Activated naive CD4-positive, alpha-beta T cell treated with anti-CD3 and anti-CD28 coated beads for 36 hours (primary cell): ENCODE results near the gene UGT1A10. TPM values are rescaled to one million over a fixed set of nuclear protein-coding genes. Genes with fewer than 3 reads are reported as not detected.

ENCODE experiments used
- CTCF ChIA-PET: fragments of 350-600 bp; sonication (Branson Sonifier 250); formaldehyde crosslinking; loops from one replicate; lab custom pipeline; 2021; ENCODE audit warnings: antibody characterized with exemption; lab: Charles Lee
- DNase-seq: peaks from one replicate; pipeline ENCODE4 v3.0.0-alpha.2; 2020
- H3K27ac Mint-ChIP-seq: one replicate; pipeline ENCODE4 v1.8.0; 2021; ENCODE audit warnings: mild to moderate bottlenecking, mixed read lengths
- H3K27me3 Mint-ChIP-seq: one replicate; pipeline ENCODE4 v1.8.0; 2021; ENCODE audit warnings: low read depth, mixed read lengths
- H3K36me3 Mint-ChIP-seq: one replicate; pipeline ENCODE4 v1.8.0; 2021; ENCODE audit warnings: low read depth, mixed read lengths
- H3K4me1 Mint-ChIP-seq: one replicate; pipeline ENCODE4 v1.8.0; 2021; ENCODE audit warnings: low read depth, mixed read lengths
- H3K4me3 Mint-ChIP-seq: one replicate; pipeline ENCODE4 v1.8.0; 2021; ENCODE audit warnings: mild to moderate bottlenecking, moderate library complexity, mixed read lengths
- H3K9me3 Mint-ChIP-seq: one replicate; pipeline ENCODE4 v1.8.0; 2021; ENCODE audit warnings: mixed read lengths
- intact Hi-C: fragments of 100-400 bp; cut with micrococcal nuclease; formaldehyde crosslinking; loops from one replicate; pipeline ENCODE4 v1.15.1; 2023
- total RNA-seq, 2 experiments: library from RNA; stranded (reverse); gene quantifications; one replicate each; pipeline ENCODE4 v1.2.3, GENCODE V29; 2021

Gene UGT1A10
- total RNA-seq, 2 experiments from 2014 or later = not detected

DNA sequence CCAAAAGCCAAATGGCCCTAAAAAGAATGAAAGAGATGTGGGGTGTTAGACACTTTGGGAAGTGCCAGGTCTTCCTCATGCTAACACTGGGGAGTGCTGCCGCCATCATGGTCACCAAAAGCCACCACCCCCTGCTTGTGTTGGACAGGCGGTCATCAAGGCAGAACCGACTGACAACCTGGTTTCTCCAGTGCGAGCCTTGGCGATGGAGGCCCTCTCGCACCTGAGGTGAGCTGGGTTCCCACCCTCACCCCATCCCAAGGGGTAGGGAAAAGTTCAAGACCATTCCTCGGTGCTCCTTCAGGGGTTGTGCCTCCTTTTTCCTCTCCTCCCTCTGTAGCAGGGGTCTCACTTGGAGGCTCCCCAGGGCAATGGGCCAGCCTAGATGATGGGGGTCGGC, 175.5 kb downstream of the UGT1A10 start:
- Mint-ChIP-seq H3K27ac (no peak overlapping the region), H3K9me3 (no peaks in the 10 kb centered on the region), H3K4me3 (no peak overlapping the region), H3K27me3 (no peaks in the 10 kb centered on the region), H3K36me3 (no peaks in the 10 kb centered on the region), H3K4me1 (no peaks in the 10 kb centered on the region)
- CTCF ChIA-PET = no interaction called here
- intact Hi-C loops = no loop called here
- no peak for DNase-seq

- no peak overlapping the region for H3K27ac Mint-ChIP-seq
- no peaks in the 10 kb centered on the region for H3K36me3 Mint-ChIP-seq
- no peaks in the 10 kb centered on the region for H3K9me3 Mint-ChIP-seq
- no peaks in the 10 kb centered on the region for H3K27me3 Mint-ChIP-seq
- intact Hi-C loops = no loop called here
- H3K4me1 Mint-ChIP-seq = no peaks in the 10 kb centered on the region
- no peak overlapping the region for H3K4me3 Mint-ChIP-seq
- no peak for DNase-seq
- CTCF ChIA-PET = interaction anchor here (0.6 kb wide), 1 partner anchor 727 kb away, joined by 4 read pairs; no protein-coding TSS in a partner anchor
These were observed 177.2 kb downstream of the UGT1A10 start for GRCh38 chr2:233813236-233814055.

DNA sequence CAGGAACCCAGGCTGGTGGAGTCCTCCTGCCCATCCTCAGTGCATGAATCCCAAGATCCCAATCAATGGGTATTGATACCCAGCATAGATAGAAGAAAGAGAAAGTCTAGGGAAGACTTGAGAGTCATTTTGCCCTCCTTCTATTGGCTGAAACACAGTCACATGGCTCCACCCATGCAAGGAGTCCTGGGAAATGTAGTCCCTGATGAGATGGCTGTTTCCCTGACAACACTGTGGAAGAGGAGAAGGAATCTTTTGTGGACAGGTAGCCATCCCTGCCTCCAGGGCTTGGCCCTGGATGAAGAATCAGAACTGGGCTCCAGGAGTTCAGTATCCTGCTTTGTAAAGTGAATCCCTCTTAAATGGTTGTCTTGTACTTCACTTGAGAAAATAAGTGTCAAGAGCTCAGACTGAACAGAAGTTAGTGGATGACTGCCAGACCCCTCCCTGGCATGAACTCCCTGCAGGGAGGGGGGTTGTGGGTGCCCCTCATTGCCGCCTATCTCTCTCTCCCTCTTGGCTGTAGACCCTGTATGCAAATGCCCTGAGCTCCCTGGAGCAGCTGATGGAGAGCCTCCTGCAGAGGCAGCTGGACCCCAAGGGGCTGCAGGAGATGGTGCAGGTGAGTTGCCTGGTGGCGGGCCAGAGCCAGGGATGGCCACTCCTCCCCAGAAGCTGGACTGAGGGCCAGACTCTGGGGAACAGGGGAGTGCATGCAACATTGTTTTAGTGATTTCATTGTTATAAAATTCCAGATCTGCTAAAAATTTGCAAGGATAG, 178.0 kb downstream of the UGT1A10 start:
- Mint-ChIP-seq H3K4me1 (no peaks in the 10 kb centered on the region), H3K27ac (no peak overlapping the region), H3K4me3 (no peak overlapping the region), H3K9me3 (no peaks in the 10 kb centered on the region), H3K27me3 (no peaks in the 10 kb centered on the region), H3K36me3 (no peaks in the 10 kb centered on the region)
- intact Hi-C loops = no loop called here
- peak; percentile 1 for DNase-seq
- CTCF ChIA-PET = no interaction called here

- CTCF ChIA-PET = no interaction called here
- no peaks in the 10 kb centered on the region for H3K4me1 Mint-ChIP-seq
These were observed 179.6 kb downstream of the UGT1A10 start for GRCh38 chr2:233815861-233816260.

DNA sequence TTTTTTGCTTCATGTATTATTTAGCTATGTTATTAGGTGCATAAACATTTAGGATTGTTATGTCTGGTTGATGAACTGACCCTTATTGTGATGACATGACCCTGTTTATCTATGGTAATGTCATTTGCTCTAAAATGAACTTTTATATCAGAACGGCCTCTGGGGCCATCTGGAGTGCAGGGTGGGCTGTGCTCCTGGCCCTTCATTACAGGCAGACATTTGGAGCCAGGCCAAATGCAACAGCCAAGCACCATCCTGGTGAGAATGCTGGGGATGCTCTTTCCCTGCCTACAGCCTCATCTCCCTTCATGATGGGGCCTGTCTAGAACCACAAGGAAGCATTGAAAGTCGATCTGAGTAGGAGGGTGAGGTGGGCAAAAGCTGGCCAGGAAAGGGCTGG, 180.1 kb downstream of the UGT1A10 start:
- intact Hi-C loops = no loop called here
- Mint-ChIP-seq H3K36me3 (no peaks in the 10 kb centered on the region), H3K4me1 (no peaks in the 10 kb centered on the region), H3K27ac (no peak overlapping the region), H3K4me3 (no peak overlapping the region), H3K27me3 (no peaks in the 10 kb centered on the region), H3K9me3 (no peaks in the 10 kb centered on the region)
- CTCF ChIA-PET = no interaction called here
- DNase-seq = no peak

More at GRCh38 chr2:233815861-233816260, 179.6 kb downstream of the UGT1A10 start:
- intact Hi-C loops = no loop called here
- Mint-ChIP-seq H3K36me3 (no peaks in the 10 kb centered on the region), H3K9me3 (no peaks in the 10 kb centered on the region), H3K27ac (no peak overlapping the region), H3K4me3 (no peak overlapping the region), H3K27me3 (no peaks in the 10 kb centered on the region)
- no peak for DNase-seq

GRCh38 chr2:233816771-233817170, 180.5 kb downstream of the UGT1A10 start:
- H3K36me3 Mint-ChIP-seq = no peaks in the 10 kb centered on the region
- no peaks in the 10 kb centered on the region for H3K9me3 Mint-ChIP-seq
- CTCF ChIA-PET = no interaction called here
- H3K4me3 Mint-ChIP-seq = no peak overlapping the region
- no peak for DNase-seq
- H3K4me1 Mint-ChIP-seq = no peaks in the 10 kb centered on the region
- intact Hi-C loops = no loop called here
- no peak overlapping the region for H3K27ac Mint-ChIP-seq
- no peaks in the 10 kb centered on the region for H3K27me3 Mint-ChIP-seq

DNA sequence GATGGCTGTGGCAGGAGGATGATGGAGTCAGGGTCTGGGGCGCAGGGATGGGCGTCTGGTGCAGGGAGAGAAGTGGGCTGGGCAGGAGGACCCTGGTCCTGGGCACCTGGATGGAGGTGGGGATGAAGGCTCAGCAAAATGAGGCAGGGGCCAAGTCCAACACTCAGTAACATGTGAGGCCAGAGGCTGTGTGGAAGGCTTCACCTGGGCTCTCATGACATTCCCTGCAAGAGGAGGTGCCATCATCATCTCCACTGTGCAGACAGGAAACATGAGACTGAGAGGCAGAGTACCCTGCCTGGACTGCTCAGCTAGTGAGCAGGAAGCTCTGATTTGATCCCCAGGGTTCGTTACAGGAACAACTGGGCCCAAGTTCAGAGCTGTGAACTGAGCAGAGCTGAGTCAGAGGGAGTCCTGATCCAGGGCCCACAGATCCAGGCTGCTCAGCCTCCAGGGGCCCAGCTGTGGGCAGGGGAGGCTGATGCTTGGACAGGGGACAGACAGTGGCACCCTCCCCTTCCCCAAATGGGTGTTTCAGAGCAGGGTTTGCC, 181.2 kb downstream of the UGT1A10 start:
- Mint-ChIP-seq H3K4me1 (no peaks in the 10 kb centered on the region), H3K27me3 (no peaks in the 10 kb centered on the region), H3K27ac (no peak overlapping the region), H3K36me3 (no peaks in the 10 kb centered on the region), H3K9me3 (no peaks in the 10 kb centered on the region), H3K4me3 (no peak overlapping the region)
- no peak for DNase-seq
- CTCF ChIA-PET = no interaction called here
- intact Hi-C loops = no loop called here

DNA sequence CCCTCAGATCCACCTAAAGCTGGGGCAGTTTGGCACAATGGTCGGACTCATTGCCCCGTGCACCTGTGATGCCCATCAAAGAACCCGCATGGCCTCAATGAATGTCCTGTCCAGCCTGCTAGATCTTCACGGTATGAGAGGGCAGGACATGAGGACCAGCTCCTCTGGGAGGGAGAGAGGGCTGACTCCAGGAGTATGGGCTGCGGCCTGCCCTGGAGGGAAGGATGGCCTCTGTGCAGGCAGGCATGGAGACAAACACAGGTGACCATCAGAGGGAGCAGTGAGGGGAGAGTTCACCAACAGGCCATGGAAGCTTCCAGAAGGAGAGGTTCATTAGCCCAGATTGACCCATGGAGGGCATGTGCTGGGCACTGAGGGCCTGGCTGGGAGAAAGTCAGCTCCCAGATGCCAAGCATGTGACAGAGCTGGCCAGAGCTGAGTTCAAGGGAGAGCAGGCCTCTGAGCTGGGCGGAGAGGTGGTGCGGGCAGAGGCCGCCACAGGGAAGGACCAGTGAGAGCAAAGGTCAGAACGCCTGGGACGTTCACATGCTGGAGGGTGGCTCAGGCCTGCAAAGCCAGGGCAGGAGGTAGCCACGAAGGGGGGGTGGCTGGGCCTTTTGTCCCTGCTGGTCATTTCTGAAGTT, 181.9 kb downstream of the UGT1A10 start:
- CTCF ChIA-PET = no interaction called here
- H3K9me3 Mint-ChIP-seq = no peaks in the 10 kb centered on the region
- no peaks in the 10 kb centered on the region for H3K27me3 Mint-ChIP-seq
- intact Hi-C loops = no loop called here
- H3K4me3 Mint-ChIP-seq = no peak overlapping the region
- no peak for DNase-seq
- no peaks in the 10 kb centered on the region for H3K4me1 Mint-ChIP-seq
- H3K36me3 Mint-ChIP-seq = no peaks in the 10 kb centered on the region
- H3K27ac Mint-ChIP-seq = no peak overlapping the region

DNA sequence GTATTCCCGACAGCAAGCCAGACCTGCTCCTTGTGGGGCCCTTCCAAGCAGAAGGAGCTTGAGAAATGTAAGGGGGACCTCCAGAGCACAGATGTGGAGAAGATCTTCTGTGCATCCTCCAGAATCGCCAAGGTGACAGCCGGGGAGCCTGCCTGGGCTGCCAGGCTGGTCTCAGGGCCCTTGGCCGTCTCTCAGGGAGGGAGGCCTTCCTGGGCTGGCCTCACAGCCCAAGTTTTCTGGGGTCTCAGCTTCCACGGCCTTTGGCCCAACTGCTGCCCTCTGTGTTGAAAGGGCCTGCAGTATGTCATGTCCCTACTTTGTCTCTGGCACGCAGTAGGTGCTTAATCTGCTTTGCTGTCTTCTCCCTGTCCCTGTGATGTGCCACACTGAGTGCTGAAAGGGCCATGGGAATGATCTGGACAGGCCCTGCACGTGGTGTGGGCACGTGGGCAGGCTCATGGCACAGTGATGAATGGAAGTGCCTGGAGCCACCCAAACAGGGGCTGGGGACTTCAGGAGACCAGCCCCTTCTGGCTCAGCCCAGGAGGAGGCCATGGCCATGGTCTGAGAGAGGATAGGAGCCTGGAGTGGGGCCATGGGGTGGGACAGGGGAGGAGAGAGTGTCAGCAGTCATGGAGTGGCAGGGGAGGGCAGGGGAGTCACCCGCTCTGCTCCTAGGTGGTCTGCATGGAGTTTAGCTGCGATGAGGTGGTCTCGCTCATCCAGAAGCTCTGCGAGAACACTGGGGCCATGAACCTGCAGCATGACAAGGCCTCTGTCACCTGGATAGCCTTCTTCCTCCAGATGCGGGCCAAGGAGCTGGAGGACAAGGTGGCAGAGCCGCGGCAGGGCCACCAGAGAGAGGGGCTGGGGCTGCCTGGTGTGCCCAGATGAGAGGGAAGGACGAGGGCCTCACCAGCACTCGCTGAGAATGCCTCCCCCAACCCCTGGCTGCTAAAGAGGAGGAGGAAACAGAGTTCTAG, 182.7 kb downstream of the UGT1A10 start:
- DNase-seq = no peak
- H3K36me3 Mint-ChIP-seq = no peaks in the 10 kb centered on the region
- no peak overlapping the region for H3K27ac Mint-ChIP-seq
- CTCF ChIA-PET = no interaction called here
- no peaks in the 10 kb centered on the region for H3K27me3 Mint-ChIP-seq
- intact Hi-C loops = no loop called here
- no peaks in the 10 kb centered on the region for H3K9me3 Mint-ChIP-seq
- H3K4me3 Mint-ChIP-seq = no peak overlapping the region
- no peaks in the 10 kb centered on the region for H3K4me1 Mint-ChIP-seq

DNA sequence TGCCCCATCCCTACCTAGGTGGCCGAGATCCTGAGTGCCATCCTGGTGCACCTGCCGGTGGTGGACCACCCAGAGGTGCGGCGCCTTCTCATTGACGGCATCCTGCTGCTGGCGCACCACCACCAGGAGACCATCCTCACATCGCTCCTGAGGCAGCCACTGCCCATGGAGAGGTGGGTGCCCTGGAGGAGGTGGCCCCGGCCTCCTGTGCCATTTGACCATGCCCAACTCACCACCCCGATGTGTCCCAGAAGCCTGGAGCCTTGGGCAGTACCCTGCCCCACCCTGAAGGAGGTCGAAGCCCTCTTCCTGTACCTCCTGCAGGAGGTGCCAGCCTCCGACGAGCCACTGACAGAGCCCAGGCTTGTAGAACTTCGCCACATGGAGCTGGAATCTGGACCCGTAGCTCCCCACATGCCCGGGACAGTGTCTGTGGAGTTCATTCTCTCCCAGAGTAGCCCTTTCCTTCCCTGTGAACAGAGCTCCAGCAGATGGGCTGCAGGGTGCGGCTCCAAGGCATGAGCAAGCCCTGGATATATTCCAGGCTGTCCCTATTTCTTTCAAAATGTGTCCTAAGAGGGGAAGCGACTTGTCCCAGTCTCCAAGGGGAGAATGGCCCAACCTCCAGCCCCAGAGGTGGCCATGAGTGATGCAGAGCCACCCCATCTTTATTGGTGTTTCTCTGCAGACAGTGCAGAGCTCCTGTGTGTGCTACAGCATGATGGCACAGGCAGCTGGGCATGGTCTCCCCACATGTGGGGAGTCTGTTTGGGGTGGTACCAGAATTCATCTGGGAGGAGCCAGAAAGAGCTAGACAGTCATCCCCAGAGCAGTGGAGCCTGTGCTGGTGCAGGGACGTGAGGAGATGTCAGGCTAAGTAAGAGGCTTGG, 183.9 kb downstream of the UGT1A10 start:
- Mint-ChIP-seq H3K4me1 (no peaks in the 10 kb centered on the region), H3K4me3 (no peak overlapping the region), H3K36me3 (no peaks in the 10 kb centered on the region), H3K27me3 (no peaks in the 10 kb centered on the region), H3K9me3 (no peaks in the 10 kb centered on the region), H3K27ac (no peak overlapping the region)
- no peak for DNase-seq
- intact Hi-C loops = no loop called here
- CTCF ChIA-PET = interaction anchor here (0.7 kb wide), 1 partner anchor 1001 kb away, joined by 3 read pairs; no protein-coding TSS in a partner anchor

- no peak for DNase-seq
- intact Hi-C loops = no loop called here
- Mint-ChIP-seq H3K36me3 (no peaks in the 10 kb centered on the region), H3K27me3 (no peaks in the 10 kb centered on the region), H3K9me3 (no peaks in the 10 kb centered on the region), H3K27ac (no peak overlapping the region), H3K4me1 (no peaks in the 10 kb centered on the region), H3K4me3 (no peak overlapping the region)
- CTCF ChIA-PET = interaction anchor here (0.7 kb wide), 1 partner anchor 1002 kb away, joined by 3 read pairs; no protein-coding TSS in a partner anchor
These were observed 184.5 kb downstream of the UGT1A10 start for GRCh38 chr2:233820774-233821105.
